ENCODE measurements around the gene MACF1. TPM values are rescaled to one million over a fixed set of nuclear protein-coding genes. Genes with fewer than 3 reads are reported as not detected.
A peak's percentile ranks its signal among the peaks of the same experiment; 100 is the strongest.

The MACF1 gene
- total and polyA plus RNA-seq, 8 donors = 16.8 to 662 (median 236) TPM

DNA sequence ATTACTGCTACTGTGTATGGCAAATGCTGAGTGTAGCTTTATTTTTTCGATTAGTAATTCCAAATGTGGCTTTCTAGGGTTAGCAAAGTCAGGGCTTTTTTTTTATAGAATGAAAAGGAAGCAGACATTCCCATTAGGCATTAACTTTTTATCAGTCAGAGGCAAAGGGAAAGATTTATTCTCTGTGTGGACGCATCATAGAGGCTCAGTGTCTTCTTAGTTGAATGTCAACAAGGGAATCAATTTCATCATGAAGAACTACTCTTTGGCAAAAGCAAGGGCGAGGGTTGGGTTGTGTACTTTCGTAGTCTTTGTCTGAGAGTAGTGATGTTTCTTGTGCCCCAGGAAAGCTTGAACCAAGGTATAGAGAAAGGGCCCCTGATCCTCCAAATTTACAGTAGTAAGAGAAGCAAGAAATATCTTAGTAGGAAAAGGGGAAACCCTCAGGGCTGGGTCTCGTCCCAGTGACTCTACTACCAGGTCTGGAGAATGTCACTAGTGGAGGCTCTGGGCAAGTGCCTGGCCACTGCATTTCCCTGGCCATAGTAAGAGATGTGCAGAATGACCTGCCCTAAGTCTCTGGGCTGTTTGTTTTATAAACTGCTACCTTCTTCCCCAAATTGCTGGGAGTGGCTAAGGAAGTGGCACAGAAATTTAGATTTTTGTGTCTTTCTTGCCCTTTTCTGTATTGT lies 30.0 kb upstream of the MACF1 start:
- WGBS, 5 donors = 46 to 72% (median 54%) methylated on average over 5 of the region's 5 CpGs
- TF ChIP-seq POLR2AphosphoS5 (IDR thresholded peaks at IDR 0.05) = no peak
- TF ChIP-seq EP300 (IDR thresholded peaks at IDR 0.05) = no peak
- TF ChIP-seq, protein P1, sequence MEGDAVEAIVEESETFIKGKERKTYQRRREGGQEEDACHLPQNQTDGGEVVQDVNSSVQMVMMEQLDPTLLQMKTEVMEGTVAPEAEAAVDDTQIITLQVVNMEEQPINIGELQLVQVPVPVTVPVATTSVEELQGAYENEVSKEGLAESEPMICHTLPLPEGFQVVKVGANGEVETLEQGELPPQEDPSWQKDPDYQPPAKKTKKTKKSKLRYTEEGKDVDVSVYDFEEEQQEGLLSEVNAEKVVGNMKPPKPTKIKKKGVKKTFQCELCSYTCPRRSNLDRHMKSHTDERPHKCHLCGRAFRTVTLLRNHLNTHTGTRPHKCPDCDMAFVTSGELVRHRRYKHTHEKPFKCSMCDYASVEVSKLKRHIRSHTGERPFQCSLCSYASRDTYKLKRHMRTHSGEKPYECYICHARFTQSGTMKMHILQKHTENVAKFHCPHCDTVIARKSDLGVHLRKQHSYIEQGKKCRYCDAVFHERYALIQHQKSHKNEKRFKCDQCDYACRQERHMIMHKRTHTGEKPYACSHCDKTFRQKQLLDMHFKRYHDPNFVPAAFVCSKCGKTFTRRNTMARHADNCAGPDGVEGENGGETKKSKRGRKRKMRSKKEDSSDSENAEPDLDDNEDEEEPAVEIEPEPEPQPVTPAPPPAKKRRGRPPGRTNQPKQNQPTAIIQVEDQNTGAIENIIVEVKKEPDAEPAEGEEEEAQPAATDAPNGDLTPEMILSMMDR (IDR thresholded peaks at IDR 0.05) = no peak
- TF ChIP-seq POLR2A (IDR thresholded peaks at IDR 0.05) = no peak
- Histone ChIP-seq H3K36me3 (no peaks in the 10 kb centered on the region), H3K27ac (peak overlapping the region in 4 of 5 donors; percentile 50 to 75 (median 70)), H3K4me3 (no peak overlapping the region), H3K9me3 (no peaks in the 10 kb centered on the region), H3K27me3 (no peaks in the 10 kb centered on the region), H3K4me1 (peaks cover 52 to 96% (median 69%) of the 10 kb centered on the region in 4 donors)
- DNase-seq = no peak
- intact Hi-C loops (cut with DNase I; ENCODE audit: low total_unique reads) = no loop called here

- TF ChIP-seq, protein P1 (IDR thresholded peaks at IDR 0.05) = no peak
- TF ChIP-seq POLR2A (IDR thresholded peaks at IDR 0.05) = no peak
- no peak for TF ChIP-seq EP300 (IDR thresholded peaks at IDR 0.05)
- TF ChIP-seq POLR2AphosphoS5 (IDR thresholded peaks at IDR 0.05) = no peak
- intact Hi-C loops (cut with DNase I; ENCODE audit: low total_unique reads) = no loop called here
- no peak for DNase-seq
- Histone ChIP-seq H3K4me1 (peaks cover 35 to 65% (median 55%) of the 10 kb centered on the region in 4 donors), H3K9me3 (no peaks in the 10 kb centered on the region), H3K4me3 (no peak overlapping the region), H3K27me3 (no peaks in the 10 kb centered on the region), H3K36me3 (no peaks in the 10 kb centered on the region), H3K27ac (peak overlapping the region in 1 of 5 donors; percentile 46)
- WGBS, 5 donors = 82 to 90% (median 87%) methylated on average over 3 of the region's 3 CpGs
Measured at GRCh38 chr1:39177706-39178105, 26.8 kb upstream of the MACF1 start.

GRCh38 chr1:39178541-39179431 lies 25.7 kb upstream of the MACF1 start:
- H3K4me3 ChIP-seq = no peak overlapping the region
- H3K4me1 ChIP-seq = peaks cover 34 to 65% (median 49%) of the 10 kb centered on the region in 4 donors
- intact Hi-C loops (cut with DNase I; ENCODE audit: low total_unique reads) = no loop called here
- no peak for DNase-seq
- H3K36me3 ChIP-seq = no peaks in the 10 kb centered on the region
- 44 to 58% (median 46%) methylated on average over 6 of the region's 6 CpGs for WGBS, 5 donors
- H3K9me3 ChIP-seq = no peaks in the 10 kb centered on the region
- peak overlapping the region in 4 of 5 donors; percentile 25 to 46 (median 36) for H3K27ac ChIP-seq
- H3K27me3 ChIP-seq = no peaks in the 10 kb centered on the region
- TF ChIP-seq EP300 (IDR thresholded peaks at IDR 0.05) (no peak), POLR2A (IDR thresholded peaks at IDR 0.05) (no peak), POLR2AphosphoS5 (IDR thresholded peaks at IDR 0.05) (peak in 1 of 3 donors; percentile 45)
- TF ChIP-seq, protein P1 (IDR thresholded peaks at IDR 0.05) = no peak

- H3K4me3 ChIP-seq = no peak overlapping the region
- DNase-seq = no peak
- TF ChIP-seq, protein P1 (IDR thresholded peaks at IDR 0.05) = no peak
- TF ChIP-seq POLR2A (IDR thresholded peaks at IDR 0.05) (no peak), EP300 (IDR thresholded peaks at IDR 0.05) (no peak), POLR2AphosphoS5 (IDR thresholded peaks at IDR 0.05) (no peak)
- H3K36me3 ChIP-seq = no peaks in the 10 kb centered on the region
- no peak overlapping the region for H3K27ac ChIP-seq
- H3K27me3 ChIP-seq = no peaks in the 10 kb centered on the region
- H3K9me3 ChIP-seq = no peaks in the 10 kb centered on the region
- intact Hi-C loops (cut with DNase I; ENCODE audit: low total_unique reads) = no loop called here
- WGBS, 5 donors = 58 to 80% (median 58%) methylated on average over 3 of the region's 3 CpGs
- H3K4me1 ChIP-seq = peaks cover 27 to 67% (median 44%) of the 10 kb centered on the region in 4 donors
Measured at GRCh38 chr1:39181311-39181710, 23.2 kb upstream of the MACF1 start.
